ENCODE measurements around the gene INTS11. TPM values are rescaled to one million over a fixed set of nuclear protein-coding genes. Genes with fewer than 3 reads are reported as not detected.
A peak's percentile ranks its signal among the peaks of the same experiment; 100 is the strongest.

INTS11 gene
- polyA plus RNA-seq, 1 experiment, result 52.8 TPM

DNA sequence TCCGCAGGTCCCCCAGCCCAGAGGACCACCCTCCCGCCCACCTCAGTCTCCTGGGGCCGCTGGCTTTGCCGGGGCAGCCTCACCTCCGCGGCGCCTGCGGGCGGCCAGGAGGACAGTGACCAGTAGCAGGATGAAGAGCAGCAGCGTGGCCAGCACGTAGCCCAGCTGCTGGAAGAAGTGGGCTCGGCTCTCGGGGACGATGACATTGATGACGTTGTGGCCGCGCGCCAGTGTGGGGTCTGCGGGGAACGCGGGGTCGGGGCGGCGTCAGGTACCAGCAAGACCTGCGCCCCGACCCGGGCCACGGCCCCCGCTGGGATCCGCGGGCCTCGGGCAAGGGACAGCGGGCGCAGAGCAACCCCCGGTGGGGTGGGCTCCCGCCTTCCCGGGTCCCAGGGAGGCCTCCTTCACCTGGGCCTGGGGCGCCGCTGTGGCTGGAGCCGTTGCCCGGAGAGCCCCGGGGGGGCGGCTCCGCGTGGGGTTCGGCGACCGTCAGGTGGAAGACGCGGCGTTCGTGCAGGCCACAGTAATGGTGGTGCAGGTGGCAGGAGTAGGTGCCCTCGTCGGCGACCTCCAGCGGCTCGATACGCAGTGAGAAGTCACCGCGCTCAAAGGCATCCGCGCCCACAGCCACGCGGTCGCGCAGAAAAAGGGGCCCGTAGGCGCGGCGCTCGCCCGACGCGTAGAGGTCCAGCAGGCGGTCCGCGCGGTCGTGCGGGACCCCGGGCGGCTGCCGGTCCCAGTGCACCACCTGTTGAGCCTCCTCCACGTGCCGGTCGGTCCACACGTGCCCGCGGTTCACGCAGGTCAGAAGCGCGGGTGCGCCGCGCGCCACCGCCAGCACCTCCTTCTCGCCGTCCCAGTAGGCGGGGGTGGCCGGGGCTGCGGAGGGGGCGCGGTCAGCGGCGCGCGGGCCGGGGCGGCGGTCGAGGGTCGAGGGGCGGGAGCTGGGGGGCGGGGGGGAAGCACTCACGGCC lies 30.1 kb upstream of the INTS11 start:
- no peak overlapping the region for H3K27ac ChIP-seq (ENCODE audit: low read depth, low read length)
- H3K9me3 ChIP-seq (ENCODE audit: control insufficient read depth, insufficient read depth, low read length), result no peaks in the 10 kb centered on the region; the same call in 1 of the 2 replicates
- TF ChIP-seq, protein P1, sequence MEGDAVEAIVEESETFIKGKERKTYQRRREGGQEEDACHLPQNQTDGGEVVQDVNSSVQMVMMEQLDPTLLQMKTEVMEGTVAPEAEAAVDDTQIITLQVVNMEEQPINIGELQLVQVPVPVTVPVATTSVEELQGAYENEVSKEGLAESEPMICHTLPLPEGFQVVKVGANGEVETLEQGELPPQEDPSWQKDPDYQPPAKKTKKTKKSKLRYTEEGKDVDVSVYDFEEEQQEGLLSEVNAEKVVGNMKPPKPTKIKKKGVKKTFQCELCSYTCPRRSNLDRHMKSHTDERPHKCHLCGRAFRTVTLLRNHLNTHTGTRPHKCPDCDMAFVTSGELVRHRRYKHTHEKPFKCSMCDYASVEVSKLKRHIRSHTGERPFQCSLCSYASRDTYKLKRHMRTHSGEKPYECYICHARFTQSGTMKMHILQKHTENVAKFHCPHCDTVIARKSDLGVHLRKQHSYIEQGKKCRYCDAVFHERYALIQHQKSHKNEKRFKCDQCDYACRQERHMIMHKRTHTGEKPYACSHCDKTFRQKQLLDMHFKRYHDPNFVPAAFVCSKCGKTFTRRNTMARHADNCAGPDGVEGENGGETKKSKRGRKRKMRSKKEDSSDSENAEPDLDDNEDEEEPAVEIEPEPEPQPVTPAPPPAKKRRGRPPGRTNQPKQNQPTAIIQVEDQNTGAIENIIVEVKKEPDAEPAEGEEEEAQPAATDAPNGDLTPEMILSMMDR (IDR thresholded peaks at IDR 0.05; ENCODE audit: low read depth, low read length), result no peak
- H3K4me3 ChIP-seq (ENCODE audit: low read depth, low read length), result peak overlapping the region; percentile 84
- ChIA-PET CTCF (no interaction called here), POLR2A (interaction anchor here (0.5 to 0.6 kb wide), 2 partner anchors 21 to 512 kb away, joined by 3 to 4 read pairs; partner anchors contain the start of gene AURKAIP1)
- DNase-seq (ENCODE audit: low read depth, low spot score), result no peak
- H3K27me3 ChIP-seq (ENCODE audit: control insufficient read depth, insufficient read depth, low read length), result no peaks in the 10 kb centered on the region

- no peak overlapping the region for H3K27ac ChIP-seq (ENCODE audit: low read depth, low read length)
- no peaks in the 10 kb centered on the region; the same call in 1 of the 2 replicates for H3K9me3 ChIP-seq (ENCODE audit: control insufficient read depth, insufficient read depth, low read length)
- DNase-seq (ENCODE audit: low read depth, low spot score), result no peak
- no peak overlapping the region for H3K4me3 ChIP-seq (ENCODE audit: low read depth, low read length)
- CTCF ChIA-PET, result interaction anchor here (0.6 kb wide), 1 partner anchor 10 kb away, joined by 5 read pairs; no protein-coding TSS in a partner anchor
- no peaks in the 10 kb centered on the region for H3K27me3 ChIP-seq (ENCODE audit: control insufficient read depth, insufficient read depth, low read length)
- TF ChIP-seq, protein P1 (IDR thresholded peaks at IDR 0.05; ENCODE audit: low read depth, low read length), result no peak
- POLR2A ChIA-PET, result interaction anchor here (0.6 kb wide), 1 partner anchor 22 kb away, joined by 4 read pairs; the partner anchor contains the start of gene AURKAIP1
Measured at GRCh38 chr1:1353389-1354151, 29.1 kb upstream of the INTS11 start.

- no peaks in the 10 kb centered on the region for H3K27me3 ChIP-seq (ENCODE audit: control insufficient read depth, insufficient read depth, low read length)
- no peak overlapping the region; the same call in 1 of the 2 replicates for H3K4me3 ChIP-seq (ENCODE audit: low read depth, low read length)
- H3K9me3 ChIP-seq (ENCODE audit: control insufficient read depth, insufficient read depth, low read length), result no peaks in the 10 kb centered on the region; the same call in 1 of the 2 replicates
- POLR2A ChIA-PET, result interaction anchor here (0.9 kb wide), 1 partner anchor 21 kb away, joined by 3 read pairs; no protein-coding TSS in a partner anchor
- TF ChIP-seq, protein P1 (IDR thresholded peaks at IDR 0.05; ENCODE audit: low read depth, low read length), result no peak
- DNase-seq (ENCODE audit: low read depth, low spot score), result no peak
- peak overlapping the region; percentile 31 for H3K27ac ChIP-seq (ENCODE audit: low read depth, low read length)
- CTCF ChIA-PET, result interaction anchor here (0.6 to 1.0 kb wide), 2 partner anchors 10 to 20 kb away, joined by 3 to 5 read pairs; no protein-coding TSS in a partner anchor
Measured at GRCh38 chr1:1352786-1353388, 28.4 kb upstream of the INTS11 start.

DNA sequence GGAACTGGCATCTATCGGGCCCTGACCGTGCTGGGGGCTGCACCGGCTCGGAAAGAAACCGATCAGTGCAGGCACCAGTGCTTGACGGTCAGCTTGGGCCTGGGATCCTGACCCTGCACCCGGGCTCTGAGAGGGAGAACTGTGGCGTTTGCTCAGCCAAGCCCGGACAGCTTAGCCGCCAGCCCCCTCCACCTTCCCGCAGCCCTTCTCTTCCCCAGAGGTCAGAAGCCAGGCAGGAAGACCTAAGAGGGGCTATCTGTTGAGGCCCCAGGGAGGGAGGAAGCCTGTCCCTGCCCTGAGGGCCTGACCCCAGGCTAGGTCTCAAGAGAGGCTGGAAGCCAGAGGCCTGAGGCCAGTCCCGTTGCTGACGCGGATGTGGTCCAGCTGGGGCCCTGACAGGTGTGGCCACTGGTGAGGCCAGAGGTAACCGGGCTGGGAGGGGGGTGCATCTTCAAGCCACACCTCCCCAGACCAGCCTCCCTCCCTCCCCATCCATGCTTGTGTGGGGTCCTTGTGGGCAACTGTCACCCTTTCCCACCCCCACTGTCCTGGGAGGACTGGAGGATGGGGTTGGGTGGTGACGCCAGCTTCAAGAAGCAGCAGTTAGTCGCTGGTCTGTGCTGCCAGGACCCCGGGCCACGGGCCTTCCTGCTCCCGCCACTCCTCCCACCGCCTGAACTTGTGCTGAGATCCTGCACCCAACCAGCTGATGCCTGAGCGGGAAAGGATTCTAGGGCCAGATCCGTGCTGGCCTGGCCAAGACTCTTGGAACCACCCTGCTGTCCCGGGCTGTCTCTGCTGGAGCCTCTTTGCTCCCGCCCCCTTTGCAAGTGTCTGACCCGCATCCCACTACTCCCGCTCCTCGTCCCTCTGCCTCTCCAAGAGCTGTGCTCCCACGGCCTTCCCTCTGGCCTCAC lies 27.3 kb upstream of the INTS11 start:
- POLR2A ChIA-PET, result interaction anchor here (0.9 to 1.0 kb wide), 2 partner anchors 20 to 22 kb away, joined by 3 to 6 read pairs; no protein-coding TSS in a partner anchor

More for the DNA sequence above, 27.3 kb upstream of the INTS11 start:
- DNase-seq (ENCODE audit: low read depth, low spot score), result no peak
- H3K27ac ChIP-seq (ENCODE audit: low read depth, low read length), result peak overlapping the region; percentile 47
- H3K27me3 ChIP-seq (ENCODE audit: control insufficient read depth, insufficient read depth, low read length), result no peaks in the 10 kb centered on the region
- TF ChIP-seq, protein P1 (IDR thresholded peaks at IDR 0.05; ENCODE audit: low read depth, low read length), result no peak
- H3K4me3 ChIP-seq (ENCODE audit: low read depth, low read length), result peak overlapping the region; percentile 17
- CTCF ChIA-PET, result interaction anchor here (0.7 to 1.0 kb wide), 2 partner anchors 20 to 21 kb away, joined by 3 to 4 read pairs; no protein-coding TSS in a partner anchor
- H3K9me3 ChIP-seq (ENCODE audit: control insufficient read depth, insufficient read depth, low read length), result no peaks in the 10 kb centered on the region; the same call in 1 of the 2 replicates
